HepG2 (cell line): ENCODE data around the gene CDK18.

Source experiments
- ARID2 ChIP-seq: sonication (generic); formaldehyde crosslinking; IDR thresholded peaks from 2 replicates; pipeline ENCODE4 v1.8.1; 2022; ENCODE audit warnings: mild to moderate bottlenecking, missing genetic modification reagents, borderline replicate concordance
- GABPA ChIP-seq, 2 experiments: IDR thresholded peaks; 2 replicates each; pipeline ENCODE4 v1.6.1; 2011 to 2016; ENCODE audit warnings: low read depth in 2 of 2, low read length in 1 of 2, missing biosample characterization in 1 of 2, missing genetic modification characterization in 1 of 2
- NR3C1 ChIP-seq: sonication (generic); formaldehyde crosslinking; IDR thresholded peaks from 2 replicates; pipeline ENCODE4 v1.4.0; 2020; ENCODE audit warnings: missing genetic modification reagents
- ZNF256 ChIP-seq: sonication (generic); formaldehyde crosslinking; conservative IDR thresholded peaks from 2 replicates; pipeline ENCODE4 v1.4.0; 2020; ENCODE audit warnings: missing genetic modification reagents
- ZNF615 ChIP-seq: sonication (generic); formaldehyde crosslinking; IDR thresholded peaks from 2 replicates; pipeline ENCODE4 v1.5.0; 2020; ENCODE audit warnings: mild to moderate bottlenecking, missing genetic modification reagents, borderline replicate concordance
- ZNF766 ChIP-seq: sonication (generic); formaldehyde crosslinking; IDR thresholded peaks from 2 replicates; pipeline ENCODE4 v1.5.0; 2020; ENCODE audit warnings: missing genetic modification reagents, borderline replicate concordance
- ZNF850 ChIP-seq: sonication (generic); formaldehyde crosslinking; conservative IDR thresholded peaks from 2 replicates; pipeline ENCODE4 v1.9.0; 2021; ENCODE audit warnings: mild to moderate bottlenecking, missing genetic modification reagents

- TF ChIP-seq ZNF766 (CRISPR knock-in tag) (no peak), ZNF256 (CRISPR knock-in tag) (no peak), GABPA (IDR thresholded peaks at IDR 0.05; ENCODE audit: low read depth, low read length) (no peak), GABPA (CRISPR knock-in tag; IDR thresholded peaks at IDR 0.05; ENCODE audit: low read depth) (no peak), ZNF850 (CRISPR knock-in tag) (no peak), NR3C1 (CRISPR knock-in tag) (no peak), ZNF615 (CRISPR knock-in tag) (no peak), ARID2 (CRISPR knock-in tag) (no peak)
Observed at GRCh38 chr1:205579711-205580110, 75.2 kb downstream of the CDK18 start.
